Measurements from ENCODE around the gene GPS2. TPM values are rescaled to one million over a fixed set of nuclear protein-coding genes. Genes with fewer than 3 reads are reported as not detected.
A peak's percentile ranks its signal among the peaks of the same experiment; 100 is the strongest.

The GPS2 gene
- total RNA-seq, 1 donor from 2014 or later: 56.2 TPM

GRCh38 chr17:7330638-7331015 is 15.5 kb upstream of the GPS2 start:
- no peaks in the 10 kb centered on the region for H3K9me3 Mint-ChIP-seq
- H3K4me3 Mint-ChIP-seq: peak overlapping the region; percentile 91
- DNase-seq: no peak
- intact Hi-C loops (cut with micrococcal nuclease): no loop called here
- peak overlapping the region; percentile 91 for H3K27ac Mint-ChIP-seq
- H3K36me3 Mint-ChIP-seq (ENCODE audit: low read depth): no peaks in the 10 kb centered on the region
- H3K27me3 Mint-ChIP-seq: no peaks in the 10 kb centered on the region
- H3K4me1 Mint-ChIP-seq: peaks cover 45% of the 10 kb centered on the region

- H3K27me3 Mint-ChIP-seq: no peaks in the 10 kb centered on the region
- intact Hi-C loops (cut with micrococcal nuclease): loop anchor here (1.0 to 2.0 kb wide), 2 partner anchors 15 to 22 kb away; partner anchors contain the start of gene GPS2
- H3K36me3 Mint-ChIP-seq (ENCODE audit: low read depth): no peaks in the 10 kb centered on the region
- H3K4me3 Mint-ChIP-seq: peak overlapping the region; percentile 91
- peak overlapping the region; percentile 91 for H3K27ac Mint-ChIP-seq
- DNase-seq: peak; percentile 94
- H3K4me1 Mint-ChIP-seq: peaks cover 40% of the 10 kb centered on the region
- no peaks in the 10 kb centered on the region for H3K9me3 Mint-ChIP-seq
These were observed 15.0 kb upstream of the GPS2 start for GRCh38 chr17:7329997-7330637.

- Mint-ChIP-seq H3K4me1 (peaks cover 38% of the 10 kb centered on the region), H3K27ac (peak overlapping the region; percentile 91), H3K9me3 (no peaks in the 10 kb centered on the region), H3K4me3 (peak overlapping the region; percentile 91), H3K36me3 (ENCODE audit: low read depth) (peaks cover 3% of the 10 kb centered on the region), H3K27me3 (no peaks in the 10 kb centered on the region)
- DNase-seq: peak; percentile 99
- intact Hi-C loops (cut with micrococcal nuclease): loop anchor here (1.0 to 2.0 kb wide), 2 partner anchors 15 to 21 kb away; partner anchors contain the start of gene GPS2
These were observed 14.3 kb upstream of the GPS2 start for GRCh38 chr17:7329374-7329996.

- Mint-ChIP-seq H3K9me3 (no peaks in the 10 kb centered on the region), H3K27me3 (no peaks in the 10 kb centered on the region), H3K4me1 (peaks cover 41% of the 10 kb centered on the region), H3K36me3 (ENCODE audit: low read depth) (peaks cover 8% of the 10 kb centered on the region), H3K27ac (peak within 1 kb of the TSS; percentile 91), H3K4me3 (peak within 1 kb of the TSS; percentile 91)
- intact Hi-C loops (cut with micrococcal nuclease): loop anchor here (1.0 to 2.0 kb wide), 2 partner anchors 14 to 21 kb away; partner anchors contain the start of gene GPS2
- no peak for DNase-seq
These were observed 13.7 kb upstream of the GPS2 start, which contains the start of gene NEURL4 for GRCh38 chr17:7328840-7329373. TSS of gene NEURL4 (minus strand) at chr17:7329335. CDS start at chr17:7329312, 23 bp downstream.

GRCh38 chr17:7328009-7328408 is 12.8 kb upstream of the GPS2 start:
- H3K27ac Mint-ChIP-seq: peak overlapping the region; percentile 45
- H3K4me3 Mint-ChIP-seq: peak overlapping the region; percentile 91
- H3K4me1 Mint-ChIP-seq: peaks cover 37% of the 10 kb centered on the region
- no peak for DNase-seq
- no peaks in the 10 kb centered on the region for H3K9me3 Mint-ChIP-seq
- no peaks in the 10 kb centered on the region for H3K27me3 Mint-ChIP-seq
- H3K36me3 Mint-ChIP-seq (ENCODE audit: low read depth): peaks cover 14% of the 10 kb centered on the region
- intact Hi-C loops (cut with micrococcal nuclease): loop anchor here (2.0 kb wide), 1 partner anchor 13 kb away; the partner anchor contains the start of gene GPS2

GRCh38 chr17:7327501-7327900 is 12.3 kb upstream of the GPS2 start:
- H3K27ac Mint-ChIP-seq: no peak overlapping the region
- H3K36me3 Mint-ChIP-seq (ENCODE audit: low read depth): peaks cover 16% of the 10 kb centered on the region
- no peak for DNase-seq
- H3K4me1 Mint-ChIP-seq: peaks cover 33% of the 10 kb centered on the region
- no peaks in the 10 kb centered on the region for H3K9me3 Mint-ChIP-seq
- peak overlapping the region; percentile 50 for H3K4me3 Mint-ChIP-seq
- H3K27me3 Mint-ChIP-seq: no peaks in the 10 kb centered on the region
- intact Hi-C loops (cut with micrococcal nuclease): no loop called here

GRCh38 chr17:7327056-7327455 is 11.9 kb upstream of the GPS2 start:
- intact Hi-C loops (cut with micrococcal nuclease): no loop called here
- Mint-ChIP-seq H3K36me3 (ENCODE audit: low read depth) (peaks cover 20% of the 10 kb centered on the region), H3K27me3 (no peaks in the 10 kb centered on the region), H3K27ac (no peak overlapping the region), H3K4me3 (no peak overlapping the region), H3K4me1 (peaks cover 28% of the 10 kb centered on the region), H3K9me3 (no peaks in the 10 kb centered on the region)
- no peak for DNase-seq

GRCh38 chr17:7326186-7326585 is 11.0 kb upstream of the GPS2 start:
- H3K9me3 Mint-ChIP-seq: no peaks in the 10 kb centered on the region
- no peak overlapping the region for H3K4me3 Mint-ChIP-seq
- no peak overlapping the region for H3K27ac Mint-ChIP-seq
- intact Hi-C loops (cut with micrococcal nuclease): no loop called here
- no peak for DNase-seq
- peaks cover 28% of the 10 kb centered on the region for H3K36me3 Mint-ChIP-seq (ENCODE audit: low read depth)
- H3K4me1 Mint-ChIP-seq: peaks cover 24% of the 10 kb centered on the region
- H3K27me3 Mint-ChIP-seq: no peaks in the 10 kb centered on the region

- no peak overlapping the region for H3K27ac Mint-ChIP-seq
- H3K36me3 Mint-ChIP-seq (ENCODE audit: low read depth): peaks cover 33% of the 10 kb centered on the region
- no peaks in the 10 kb centered on the region for H3K27me3 Mint-ChIP-seq
- no peaks in the 10 kb centered on the region for H3K9me3 Mint-ChIP-seq
- no peak overlapping the region for H3K4me3 Mint-ChIP-seq
- no peak for DNase-seq
- intact Hi-C loops (cut with micrococcal nuclease): no loop called here
- H3K4me1 Mint-ChIP-seq: peaks cover 22% of the 10 kb centered on the region
These were observed 9.9 kb upstream of the GPS2 start for GRCh38 chr17:7325031-7325528.

GRCh38 chr17:7324438-7324779 is 9.2 kb upstream of the GPS2 start:
- Mint-ChIP-seq H3K9me3 (no peaks in the 10 kb centered on the region), H3K4me3 (no peak overlapping the region), H3K27me3 (no peaks in the 10 kb centered on the region), H3K4me1 (peaks cover 18% of the 10 kb centered on the region), H3K27ac (no peak overlapping the region), H3K36me3 (ENCODE audit: low read depth) (peaks cover 33% of the 10 kb centered on the region)
- intact Hi-C loops (cut with micrococcal nuclease): loop anchor here (1.0 kb wide), 1 partner anchor 21 kb away; no protein-coding TSS in a partner anchor
- DNase-seq: no peak

GRCh38 chr17:7323731-7324437 is 8.7 kb upstream of the GPS2 start:
- intact Hi-C loops (cut with micrococcal nuclease): loop anchor here (1.0 kb wide), 1 partner anchor 21 kb away; no protein-coding TSS in a partner anchor
- no peak overlapping the region for H3K4me3 Mint-ChIP-seq

GRCh38 chr17:7322520-7323194 is 7.5 kb upstream of the GPS2 start:
- Mint-ChIP-seq H3K4me3 (no peak overlapping the region), H3K4me1 (peaks cover 8% of the 10 kb centered on the region), H3K36me3 (ENCODE audit: low read depth) (peaks cover 41% of the 10 kb centered on the region), H3K27me3 (no peaks in the 10 kb centered on the region), H3K27ac (no peak overlapping the region), H3K9me3 (no peaks in the 10 kb centered on the region)
- intact Hi-C loops (cut with micrococcal nuclease): no loop called here
- DNase-seq: no peak

More at GRCh38 chr17:7323731-7324437, 8.7 kb upstream of the GPS2 start:
- peak; percentile 94 for DNase-seq
- H3K9me3 Mint-ChIP-seq: no peaks in the 10 kb centered on the region
- H3K27me3 Mint-ChIP-seq: no peaks in the 10 kb centered on the region
- H3K4me1 Mint-ChIP-seq: peaks cover 18% of the 10 kb centered on the region
- no peak overlapping the region for H3K27ac Mint-ChIP-seq
- peaks cover 34% of the 10 kb centered on the region for H3K36me3 Mint-ChIP-seq (ENCODE audit: low read depth)

- H3K9me3 Mint-ChIP-seq: no peaks in the 10 kb centered on the region
- peaks cover 45% of the 10 kb centered on the region for H3K36me3 Mint-ChIP-seq (ENCODE audit: low read depth)
These were observed 6.3 kb upstream of the GPS2 start for GRCh38 chr17:7321466-7321865.

More at GRCh38 chr17:7321466-7321865, 6.3 kb upstream of the GPS2 start:
- peaks cover 4% of the 10 kb centered on the region for H3K4me1 Mint-ChIP-seq
- H3K27me3 Mint-ChIP-seq: no peaks in the 10 kb centered on the region
- intact Hi-C loops (cut with micrococcal nuclease): no loop called here
- H3K27ac Mint-ChIP-seq: no peak overlapping the region
- DNase-seq: no peak
- H3K4me3 Mint-ChIP-seq: no peak overlapping the region

Measured in activated CD4-positive, alpha-beta T cell treated with anti-CD3 and anti-CD28 coated beads, Interleukin-2, amount 10 ng/mL, durations not matched to agents 24 days and 14 days (primary cell).